Measurements from ENCODE around the gene GALNT7. TPM values are rescaled to one million over a fixed set of nuclear protein-coding genes. Genes with fewer than 3 reads are reported as not detected.

The GALNT7 gene
- total RNA-seq, 1 donor from 2014 or later: 22.0 TPM

DNA sequence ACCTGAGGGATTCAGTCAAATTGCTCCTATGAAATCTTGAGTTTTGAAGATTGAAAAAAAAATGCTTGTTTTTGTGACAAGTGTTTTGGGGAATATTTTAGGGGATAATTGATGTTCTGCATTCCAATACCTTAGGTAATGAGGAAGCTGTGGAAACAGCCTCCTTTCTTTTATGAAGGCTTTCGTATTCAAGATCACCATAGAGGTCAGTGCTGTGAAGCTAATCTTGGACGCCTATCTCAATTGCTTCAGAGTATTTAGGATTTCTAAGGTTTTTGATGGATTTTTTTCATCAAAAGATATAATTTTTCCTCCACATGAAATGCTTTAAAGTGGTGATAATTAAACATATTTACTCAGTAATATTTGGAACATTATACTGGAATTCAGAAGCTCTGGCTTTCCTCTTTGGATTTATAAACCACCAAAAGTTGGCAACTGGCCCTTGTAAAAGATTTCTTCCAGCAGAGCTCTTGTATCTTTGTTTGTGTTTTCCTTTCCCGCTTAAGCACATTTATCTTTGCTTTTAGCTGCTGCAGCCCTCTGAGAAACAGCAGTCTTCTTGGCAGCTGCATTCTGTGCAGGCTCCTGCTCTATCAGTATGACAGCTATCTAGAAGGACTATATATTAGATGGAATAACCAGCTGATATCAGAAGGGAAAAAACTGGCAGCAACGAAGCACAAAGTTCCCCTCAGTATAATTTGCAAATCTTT lies 101.9 kb downstream of the GALNT7 start:
- Histone ChIP-seq H3K9me3 (no peaks in the 10 kb centered on the region), H3K27ac (no peak overlapping the region), H3K4me3 (no peak overlapping the region), H3K4me1 (no peaks in the 10 kb centered on the region), H3K27me3 (ENCODE audit: low read depth) (no peaks in the 10 kb centered on the region), H3K36me3 (no peaks in the 10 kb centered on the region)
- ATAC-seq (no peak), DNase-seq (no peak)
- no peak for TF ChIP-seq CTCF (IDR thresholded peaks at IDR 0.05)
- intact Hi-C loops (cut with DNase I): no loop called here

- no peak for ATAC-seq
- TF ChIP-seq CTCF (IDR thresholded peaks at IDR 0.05): no peak
Observed at GRCh38 chr4:173272314-173272713, 103.7 kb downstream of the GALNT7 start.

GRCh38 chr4:173272996-173273395 lies 104.4 kb downstream of the GALNT7 start:
- intact Hi-C loops (cut with DNase I): no loop called here
- no peak for TF ChIP-seq CTCF (IDR thresholded peaks at IDR 0.05)
- no peak for DNase-seq

More at GRCh38 chr4:173272314-173272713, 103.7 kb downstream of the GALNT7 start:
- H3K36me3 ChIP-seq: no peaks in the 10 kb centered on the region
- no peak overlapping the region for H3K27ac ChIP-seq
- H3K4me1 ChIP-seq: no peaks in the 10 kb centered on the region
- intact Hi-C loops (cut with DNase I): no loop called here
- DNase-seq: no peak
- H3K4me3 ChIP-seq: no peak overlapping the region
- no peaks in the 10 kb centered on the region for H3K27me3 ChIP-seq (ENCODE audit: low read depth)
- H3K9me3 ChIP-seq: no peaks in the 10 kb centered on the region

GRCh38 chr4:173273941-173274340 lies 105.3 kb downstream of the GALNT7 start:
- ATAC-seq (no peak), DNase-seq (no peak)
- Histone ChIP-seq H3K9me3 (no peaks in the 10 kb centered on the region), H3K27ac (no peak overlapping the region), H3K4me1 (no peaks in the 10 kb centered on the region), H3K4me3 (no peak overlapping the region), H3K27me3 (ENCODE audit: low read depth) (no peaks in the 10 kb centered on the region), H3K36me3 (no peaks in the 10 kb centered on the region)
- intact Hi-C loops (cut with DNase I): no loop called here
- TF ChIP-seq CTCF (IDR thresholded peaks at IDR 0.05): no peak

More at GRCh38 chr4:173272996-173273395, 104.4 kb downstream of the GALNT7 start:
- H3K36me3 ChIP-seq: no peaks in the 10 kb centered on the region
- H3K9me3 ChIP-seq: no peaks in the 10 kb centered on the region
- no peaks in the 10 kb centered on the region for H3K27me3 ChIP-seq (ENCODE audit: low read depth)
- H3K27ac ChIP-seq: no peak overlapping the region
- no peaks in the 10 kb centered on the region for H3K4me1 ChIP-seq
- ATAC-seq: no peak
- no peak overlapping the region for H3K4me3 ChIP-seq

GRCh38 chr4:173274744-173275143 lies 106.1 kb downstream of the GALNT7 start:
- no peaks in the 10 kb centered on the region for H3K36me3 ChIP-seq
- H3K9me3 ChIP-seq: no peaks in the 10 kb centered on the region
- no peaks in the 10 kb centered on the region for H3K27me3 ChIP-seq (ENCODE audit: low read depth)
- no peaks in the 10 kb centered on the region for H3K4me1 ChIP-seq
- no peak overlapping the region for H3K27ac ChIP-seq
- intact Hi-C loops (cut with DNase I): no loop called here
- no peak for TF ChIP-seq CTCF (IDR thresholded peaks at IDR 0.05)
- DNase-seq: no peak
- no peak for ATAC-seq
- H3K4me3 ChIP-seq: no peak overlapping the region

All from lower lobe of right lung (tissue), 2 donors.